Neural progenitor cell (in vitro differentiated cells): ENCODE data around the gene FMN1.

Experiments used
- EZH2 ChIP-seq: fragments of 200-600 bp; sonication (generic); IDR thresholded peaks from 2 replicates; pipeline ENCODE4 v1.6.1; 2017; ENCODE audit warnings: antibody characterized with exemption, mild to moderate bottlenecking, moderate library complexity
- TF ChIP-seq, protein P1 (sequence below): fragments of 200-600 bp; sonication (generic); IDR thresholded peaks from 2 replicates; pipeline ENCODE4 v1.5.1; 2017; ENCODE audit warnings: antibody characterized with exemption, mild to moderate bottlenecking

DNA sequence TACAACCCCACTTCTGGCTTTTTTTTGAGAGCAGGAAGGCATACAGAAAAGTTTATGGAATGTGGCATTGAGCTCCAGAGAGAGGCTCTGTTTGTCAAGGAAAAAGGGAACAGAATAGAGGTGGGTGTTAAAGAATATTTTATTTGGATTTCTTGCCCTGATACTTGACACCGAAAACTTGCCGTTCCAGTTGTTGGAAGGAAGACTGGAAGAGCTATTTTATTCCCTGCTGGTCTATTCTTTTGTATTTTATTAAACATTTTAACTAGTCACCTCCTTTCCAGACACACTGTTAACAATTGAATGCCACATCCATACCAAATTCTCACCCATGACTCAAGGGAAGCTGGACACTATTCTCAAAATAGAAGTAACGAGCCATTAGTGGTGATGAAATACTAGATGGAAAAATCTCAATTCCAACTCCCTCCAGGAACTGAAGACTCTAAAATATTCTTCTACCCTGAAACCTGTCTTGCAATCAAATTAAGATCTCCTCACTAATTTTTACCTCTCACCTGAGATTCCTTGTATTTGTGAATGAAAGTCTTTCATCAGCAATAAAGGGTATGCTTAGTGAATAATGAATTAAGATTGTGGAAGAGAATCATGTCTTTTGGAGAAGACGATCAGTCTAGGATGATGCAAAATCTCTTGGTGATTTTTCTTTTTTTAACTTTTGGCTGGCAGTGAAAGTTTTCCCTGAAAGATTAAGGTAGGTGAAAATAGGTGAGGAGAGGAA lies 448.2 kb downstream of the FMN1 start:
- TF ChIP-seq, protein P1, sequence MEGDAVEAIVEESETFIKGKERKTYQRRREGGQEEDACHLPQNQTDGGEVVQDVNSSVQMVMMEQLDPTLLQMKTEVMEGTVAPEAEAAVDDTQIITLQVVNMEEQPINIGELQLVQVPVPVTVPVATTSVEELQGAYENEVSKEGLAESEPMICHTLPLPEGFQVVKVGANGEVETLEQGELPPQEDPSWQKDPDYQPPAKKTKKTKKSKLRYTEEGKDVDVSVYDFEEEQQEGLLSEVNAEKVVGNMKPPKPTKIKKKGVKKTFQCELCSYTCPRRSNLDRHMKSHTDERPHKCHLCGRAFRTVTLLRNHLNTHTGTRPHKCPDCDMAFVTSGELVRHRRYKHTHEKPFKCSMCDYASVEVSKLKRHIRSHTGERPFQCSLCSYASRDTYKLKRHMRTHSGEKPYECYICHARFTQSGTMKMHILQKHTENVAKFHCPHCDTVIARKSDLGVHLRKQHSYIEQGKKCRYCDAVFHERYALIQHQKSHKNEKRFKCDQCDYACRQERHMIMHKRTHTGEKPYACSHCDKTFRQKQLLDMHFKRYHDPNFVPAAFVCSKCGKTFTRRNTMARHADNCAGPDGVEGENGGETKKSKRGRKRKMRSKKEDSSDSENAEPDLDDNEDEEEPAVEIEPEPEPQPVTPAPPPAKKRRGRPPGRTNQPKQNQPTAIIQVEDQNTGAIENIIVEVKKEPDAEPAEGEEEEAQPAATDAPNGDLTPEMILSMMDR = no peak
- no peak for TF ChIP-seq EZH2
